NOMO-1 (cell line): ENCODE results near the gene ESPL1.

Source experiments
- DNase-seq, 2 experiments: peaks; one replicate each; lab custom pipeline; 2025; ENCODE audit not compliant: unreplicated experiment in 2 of 2; lab: John Stamatoyannopoulos, UW

The ESPL1 gene

DNA sequence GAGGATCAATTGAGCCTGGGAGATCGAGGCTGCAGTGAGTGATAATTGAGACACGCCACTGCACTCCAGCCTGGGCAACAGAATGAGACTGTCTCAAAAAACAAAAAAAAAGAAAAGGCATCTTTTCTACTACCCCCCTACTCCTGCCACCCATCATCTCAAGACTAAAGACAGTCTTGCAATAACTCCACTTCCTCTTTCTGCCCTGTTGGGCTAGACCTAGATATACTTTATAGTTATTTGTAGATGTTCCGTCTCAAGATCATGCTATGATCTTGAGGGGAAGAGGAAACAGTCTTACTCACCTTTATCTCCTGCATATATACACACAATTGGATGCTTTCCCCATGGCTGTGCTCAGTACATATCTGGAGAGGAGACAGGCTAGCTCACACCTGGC is 12.1 kb upstream of the ESPL1 start:
- peak; percentile 92 to 97 for DNase-seq

DNA sequence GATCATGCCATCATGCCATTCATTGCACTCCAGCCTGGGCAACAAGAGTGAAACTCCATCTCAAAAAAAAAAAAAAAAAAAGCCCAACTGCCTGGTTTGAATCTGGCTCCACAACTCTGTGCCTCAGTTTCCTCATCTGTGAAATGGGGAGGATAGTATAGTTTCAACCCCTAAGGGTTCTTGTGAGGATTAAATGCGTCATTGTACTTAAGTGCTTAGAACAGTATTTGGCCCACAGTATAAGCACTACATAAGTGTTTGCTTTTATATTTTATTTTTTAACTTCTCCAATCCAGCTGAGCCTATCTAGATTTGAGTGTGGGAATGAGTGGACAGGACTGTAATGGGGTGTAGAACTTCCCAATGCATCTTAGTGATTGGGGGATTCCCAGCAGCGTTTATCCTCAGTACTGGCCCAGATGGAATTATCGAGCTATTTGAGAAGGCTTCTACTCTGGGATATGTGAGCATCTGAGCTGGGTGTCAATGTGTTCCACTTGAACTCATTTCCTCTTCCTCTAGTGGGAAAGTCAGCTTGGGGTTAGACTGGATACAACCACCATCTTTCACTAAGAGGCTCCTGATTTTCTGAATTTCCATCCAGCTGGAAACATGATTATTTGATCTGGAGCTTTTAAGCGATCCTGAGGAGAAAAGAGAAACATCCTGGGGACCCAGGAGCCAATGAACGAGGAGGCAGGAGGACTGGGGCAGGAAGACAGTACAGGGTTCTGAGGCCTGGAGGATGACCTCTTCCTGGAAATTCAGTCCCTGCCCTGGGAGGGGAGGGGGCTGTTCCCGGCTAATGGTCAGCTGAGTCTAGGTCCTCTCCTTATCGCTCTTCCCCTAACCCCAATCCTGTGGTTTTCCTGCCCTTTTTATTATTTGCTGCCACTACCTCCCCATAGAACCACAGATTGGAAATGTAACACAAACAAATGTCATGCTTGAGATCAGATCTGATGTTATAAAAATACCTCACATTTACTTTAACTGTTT is 9.3 kb upstream of the ESPL1 start:
- DNase-seq = no peak

DNA sequence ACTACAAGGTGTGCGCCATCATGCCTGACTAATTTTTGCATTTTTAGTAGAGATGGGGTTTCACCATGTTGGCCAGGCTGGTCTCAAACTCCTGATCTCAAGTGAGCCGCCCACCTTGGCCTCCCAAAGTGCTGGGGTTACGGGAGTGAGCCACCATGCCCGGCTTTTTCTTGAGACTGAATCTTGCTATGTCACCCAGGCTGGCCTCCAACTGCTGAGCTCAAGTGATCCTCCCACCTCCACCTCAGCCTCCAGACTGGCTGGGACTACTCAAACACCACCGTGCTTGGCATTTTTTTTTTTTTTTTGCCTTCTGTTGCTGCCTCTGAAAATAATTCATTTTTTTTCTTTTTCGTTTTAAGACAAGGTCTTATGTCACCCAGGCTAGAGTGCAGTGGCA is 8.2 kb upstream of the ESPL1 start:
- DNase-seq = no peak

DNA sequence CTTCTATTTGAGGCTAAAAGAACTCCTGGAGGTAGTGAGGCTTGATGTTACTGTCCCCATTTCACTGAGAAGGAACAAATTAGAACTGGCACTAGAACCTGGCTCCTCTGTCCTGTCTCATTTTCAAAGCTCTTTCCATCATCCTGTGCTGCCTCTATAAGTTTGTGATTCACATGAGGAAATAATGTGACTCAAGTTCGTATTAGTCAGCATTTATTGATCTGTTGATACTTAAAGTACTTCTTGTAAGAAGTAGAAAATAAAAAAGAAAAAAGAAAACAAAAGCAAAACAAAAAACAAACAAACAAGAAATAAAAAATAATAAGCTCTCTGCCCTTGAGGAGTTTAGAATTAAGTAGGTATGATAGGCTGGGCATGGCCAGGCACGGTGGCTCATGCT is 2.3 kb upstream of the ESPL1 start:
- no peak for DNase-seq

DNA sequence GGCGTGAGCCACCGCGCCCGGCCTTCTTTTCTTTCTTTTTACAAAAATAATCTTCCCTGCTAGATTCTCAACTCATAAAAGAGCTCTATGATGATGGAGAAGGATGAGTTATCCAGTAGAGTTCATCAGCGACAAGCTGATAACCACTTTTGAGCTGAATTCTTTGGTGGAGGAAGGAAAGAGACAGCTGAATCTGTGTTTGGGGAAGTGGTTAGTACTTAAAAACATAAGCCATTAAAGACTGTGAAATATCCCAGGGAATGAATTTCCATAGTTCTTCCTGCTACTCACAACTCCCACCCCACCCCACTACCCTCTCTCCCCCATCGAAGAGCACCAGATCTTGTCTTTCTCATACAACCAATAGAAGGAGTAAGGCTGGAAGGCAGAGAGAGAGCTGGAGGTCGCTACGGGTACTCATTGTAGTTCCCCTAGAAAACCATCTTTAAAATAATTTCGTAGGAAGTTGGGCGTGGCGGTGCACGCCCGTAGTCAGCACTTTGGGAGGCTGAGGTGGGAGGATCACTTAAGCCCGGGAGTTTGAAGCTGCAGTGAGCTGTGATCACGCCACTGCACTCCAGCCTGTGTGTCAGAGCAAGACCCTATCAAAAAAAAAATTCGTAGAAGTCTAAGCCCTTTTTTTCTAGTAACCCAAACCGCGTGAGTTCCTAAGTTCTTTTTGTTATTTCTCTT is 647 bp upstream of the ESPL1 start:
- peak; percentile 55 to 70 for DNase-seq

DNA sequence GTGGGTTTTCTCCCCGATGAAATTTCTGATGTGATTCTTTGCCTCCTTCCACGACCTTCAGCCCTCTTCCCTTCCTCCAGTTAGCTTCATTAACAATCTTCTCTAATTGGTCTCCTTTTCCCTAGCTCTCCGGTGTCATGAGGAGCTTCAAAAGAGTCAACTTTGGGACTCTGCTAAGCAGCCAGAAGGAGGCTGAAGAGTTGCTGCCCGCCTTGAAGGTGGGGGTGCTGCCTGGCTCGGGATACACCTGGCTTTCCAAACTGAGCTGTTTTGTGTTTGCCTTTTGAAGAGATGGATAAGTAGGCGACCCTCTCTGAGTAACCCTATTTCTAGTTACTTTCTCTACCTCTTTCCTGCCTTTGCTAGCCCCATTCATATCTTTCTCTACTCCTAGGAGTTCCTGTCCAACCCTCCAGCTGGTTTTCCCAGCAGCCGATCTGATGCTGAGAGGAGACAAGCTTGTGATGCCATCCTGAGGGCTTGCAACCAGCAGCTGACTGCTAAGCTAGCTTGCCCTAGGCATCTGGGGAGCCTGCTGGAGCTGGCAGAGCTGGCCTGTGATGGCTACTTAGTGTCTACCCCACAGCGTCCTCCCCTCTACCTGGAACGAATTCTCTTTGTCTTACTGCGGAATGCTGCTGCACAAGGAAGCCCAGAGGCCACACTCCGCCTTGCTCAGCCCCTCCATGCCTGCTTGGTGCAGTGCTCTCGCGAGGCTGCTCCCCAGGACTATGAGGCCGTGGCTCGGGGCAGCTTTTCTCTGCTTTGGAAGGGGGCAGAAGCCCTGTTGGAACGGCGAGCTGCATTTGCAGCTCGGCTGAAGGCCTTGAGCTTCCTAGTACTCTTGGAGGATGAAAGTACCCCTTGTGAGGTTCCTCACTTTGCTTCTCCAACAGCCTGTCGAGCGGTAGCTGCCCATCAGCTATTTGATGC is 797 bp downstream of the ESPL1 start:
- DNase-seq = no peak

DNA sequence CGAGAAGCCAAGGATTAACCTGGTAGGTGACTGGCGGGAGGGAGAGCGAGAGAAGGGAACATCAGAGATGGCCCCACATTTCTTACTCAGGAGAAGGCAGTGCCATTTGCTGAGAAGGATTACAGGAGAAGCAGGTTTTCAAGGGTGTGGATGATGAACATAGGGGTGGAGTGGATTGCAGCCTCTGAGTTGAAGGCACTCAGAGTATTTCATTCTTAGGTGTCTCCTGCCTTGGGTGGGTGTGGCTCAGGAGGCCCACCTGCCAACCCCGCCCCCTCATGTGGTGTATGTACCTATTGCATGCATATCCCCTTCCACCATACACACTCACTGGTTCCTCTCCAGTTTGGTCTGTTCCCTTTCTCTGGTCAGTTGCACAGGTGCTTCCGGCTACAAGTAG is 6.3 kb downstream of the ESPL1 start:
- DNase-seq = no peak

DNA sequence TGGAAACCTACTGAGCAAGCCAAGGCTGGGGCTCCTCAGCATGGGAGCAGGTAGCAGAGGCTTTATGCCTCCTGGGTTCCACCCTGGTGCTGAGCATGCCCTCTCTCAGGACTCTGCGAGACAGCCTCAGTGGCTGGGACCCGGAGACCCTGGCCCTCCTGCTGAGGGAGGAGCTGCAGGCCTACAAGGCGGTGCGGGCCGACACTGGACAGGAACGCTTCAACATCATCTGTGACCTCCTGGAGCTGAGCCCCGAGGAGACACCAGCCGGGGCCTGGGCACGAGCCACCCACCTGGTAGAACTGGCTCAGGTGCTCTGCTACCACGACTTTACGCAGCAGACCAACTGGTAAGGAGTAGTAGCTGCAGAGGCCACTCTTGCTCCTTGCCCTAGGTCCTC is 8.4 kb downstream of the ESPL1 start:
- no peak for DNase-seq

DNA sequence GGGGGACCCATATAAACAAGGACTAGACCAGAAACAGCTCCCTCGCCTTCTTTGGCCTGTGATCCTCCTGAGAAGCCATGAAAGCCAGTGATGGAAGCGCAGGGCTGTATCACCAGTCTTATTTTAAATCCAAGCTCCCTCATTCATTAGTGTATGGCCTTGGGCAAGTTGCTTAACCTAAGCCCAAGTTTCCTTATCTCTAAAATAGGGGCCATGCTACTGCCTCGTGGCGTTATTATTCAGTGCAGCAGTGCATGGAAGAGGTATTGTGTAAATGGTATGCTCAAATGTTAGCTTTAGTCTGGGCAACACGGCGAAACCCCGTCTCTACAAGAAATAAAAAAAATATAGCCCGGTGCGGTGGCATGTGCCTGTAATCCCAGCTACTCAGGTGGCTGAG is 9.9 kb downstream of the ESPL1 start:
- no peak for DNase-seq

DNA sequence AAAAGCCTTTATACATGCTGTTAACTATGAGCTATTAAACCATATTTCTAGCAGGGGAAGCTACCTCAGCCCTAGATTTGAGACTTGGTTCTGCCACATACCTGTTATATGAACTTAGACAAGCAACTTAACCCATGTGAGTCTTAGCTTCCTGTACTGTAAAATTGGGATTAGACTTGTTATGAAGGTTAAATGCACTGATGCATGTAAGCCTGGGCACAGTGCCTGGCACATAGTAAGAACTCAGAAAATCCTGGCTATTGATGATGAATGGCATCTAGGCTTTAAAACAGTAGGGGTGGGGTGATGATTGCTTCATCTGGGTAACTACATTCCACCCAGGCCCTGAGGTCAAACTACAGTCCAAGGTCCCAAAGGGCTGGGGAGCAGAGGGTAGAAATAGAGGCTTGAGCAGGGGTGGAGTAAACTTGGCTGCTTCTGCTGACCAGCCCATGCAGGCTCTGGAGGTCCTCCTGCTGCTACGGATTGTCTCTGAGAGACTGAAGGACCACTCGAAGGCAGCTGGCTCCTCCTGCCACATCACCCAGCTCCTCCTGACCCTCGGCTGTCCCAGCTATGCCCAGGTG is 11.3 kb downstream of the ESPL1 start:
- DNase-seq = no peak

DNA sequence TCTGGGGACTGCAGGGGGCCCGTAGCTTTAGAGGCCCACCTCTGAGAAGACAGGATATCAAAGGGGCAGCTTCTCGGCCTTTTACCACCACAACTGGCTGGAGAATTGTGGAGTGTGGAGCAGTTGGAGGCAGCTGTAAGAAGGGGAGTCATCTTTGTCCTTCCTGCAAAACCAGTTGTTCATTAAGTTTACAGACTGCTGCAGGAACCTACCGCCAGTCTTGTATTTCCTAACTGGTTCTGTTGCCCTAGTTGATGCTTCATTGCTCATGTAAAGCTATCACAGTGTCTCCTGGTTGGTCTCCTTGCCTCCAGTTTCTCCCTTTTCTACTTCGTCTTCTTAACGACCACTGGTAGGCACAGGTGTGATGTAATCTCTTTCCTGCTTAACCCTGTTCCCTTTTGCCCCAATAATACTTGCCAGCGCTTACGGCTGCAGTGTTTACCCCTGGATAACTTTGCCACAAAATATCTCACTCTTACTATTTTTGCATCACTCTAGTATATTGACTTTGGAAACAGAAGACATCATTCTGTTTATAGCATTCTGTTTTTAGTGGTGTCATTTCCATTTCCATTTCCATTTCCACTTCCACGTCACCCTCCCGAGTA is 11.9 kb downstream of the ESPL1 start:
- DNase-seq = no peak

DNA sequence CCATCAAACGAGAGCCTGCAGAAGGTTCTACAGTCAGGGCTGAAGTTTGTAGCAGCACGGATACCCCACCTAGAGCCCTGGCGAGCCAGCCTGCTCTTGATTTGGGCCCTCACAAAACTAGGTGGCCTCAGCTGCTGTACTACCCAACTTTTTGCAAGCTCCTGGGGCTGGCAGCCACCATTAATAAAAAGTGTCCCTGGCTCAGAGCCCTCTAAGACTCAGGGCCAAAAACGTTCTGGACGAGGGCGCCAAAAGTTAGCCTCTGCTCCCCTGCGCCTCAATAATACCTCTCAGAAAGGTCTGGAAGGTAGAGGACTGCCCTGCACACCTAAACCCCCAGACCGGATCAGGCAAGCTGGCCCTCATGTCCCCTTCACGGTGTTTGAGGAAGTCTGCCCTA is 18.3 kb downstream of the ESPL1 start:
- no peak for DNase-seq

DNA sequence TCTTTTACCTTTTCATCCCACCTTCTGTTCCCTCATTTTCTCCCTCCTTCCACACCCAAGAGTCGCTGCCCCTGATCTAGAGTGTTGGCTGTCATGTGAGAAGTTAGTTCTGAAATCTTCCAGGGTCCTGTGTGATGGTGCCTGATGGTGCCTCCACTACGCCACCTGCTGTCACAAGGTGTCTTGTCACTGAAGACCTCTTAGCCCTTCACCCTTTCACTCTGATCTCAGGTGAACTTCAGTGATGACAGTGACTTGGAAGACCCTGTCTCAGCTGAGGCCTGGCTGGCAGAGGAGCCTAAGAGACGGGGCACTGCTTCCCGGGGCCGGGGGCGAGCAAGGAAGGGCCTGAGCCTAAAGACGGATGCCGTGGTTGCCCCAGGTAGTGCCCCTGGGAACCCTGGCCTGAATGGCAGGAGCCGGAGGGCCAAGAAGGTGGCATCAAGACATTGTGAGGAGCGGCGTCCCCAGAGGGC is 19.7 kb downstream of the ESPL1 start:
- peak in 1 of 2 experiments; percentile 42 for DNase-seq

DNA sequence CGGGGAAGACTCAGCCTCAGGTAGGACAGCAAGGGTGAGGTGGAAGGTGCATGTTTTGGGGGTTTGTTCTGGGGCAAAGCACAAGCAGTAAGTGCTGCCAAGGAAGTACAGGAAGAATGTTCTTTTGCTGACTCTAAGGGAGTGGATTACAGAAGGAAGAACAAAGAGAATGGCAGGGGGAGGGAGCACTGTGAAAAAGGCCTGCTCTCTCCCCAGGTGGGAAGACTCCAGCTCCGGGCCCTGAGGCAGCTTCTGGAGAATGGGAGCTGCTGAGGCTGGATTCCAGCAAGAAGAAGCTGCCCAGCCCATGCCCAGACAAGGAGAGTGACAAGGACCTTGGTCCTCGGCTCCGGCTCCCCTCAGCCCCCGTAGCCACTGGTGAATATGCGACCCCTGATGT is 20.2 kb downstream of the ESPL1 start:
- no peak for DNase-seq

DNA sequence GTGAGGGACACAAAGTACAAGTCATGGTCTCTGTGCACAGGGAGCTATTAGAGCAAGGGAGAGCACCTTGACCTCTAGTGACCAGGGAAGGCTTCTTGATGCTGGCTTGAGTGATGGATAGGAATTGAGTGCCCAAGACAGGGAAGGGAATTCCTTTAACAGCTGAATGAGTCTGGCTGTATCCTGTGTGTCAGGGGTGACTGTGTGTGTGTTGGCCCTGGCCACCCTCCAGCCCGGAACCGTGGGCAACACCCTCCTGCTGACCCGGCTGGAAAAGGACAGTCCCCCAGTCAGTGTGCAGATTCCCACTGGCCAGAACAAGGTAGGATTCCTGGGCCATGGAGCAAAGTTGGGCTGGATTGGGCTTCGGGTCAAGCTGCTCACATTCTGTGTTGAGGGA is 21.8 kb downstream of the ESPL1 start:
- DNase-seq = no peak

DNA sequence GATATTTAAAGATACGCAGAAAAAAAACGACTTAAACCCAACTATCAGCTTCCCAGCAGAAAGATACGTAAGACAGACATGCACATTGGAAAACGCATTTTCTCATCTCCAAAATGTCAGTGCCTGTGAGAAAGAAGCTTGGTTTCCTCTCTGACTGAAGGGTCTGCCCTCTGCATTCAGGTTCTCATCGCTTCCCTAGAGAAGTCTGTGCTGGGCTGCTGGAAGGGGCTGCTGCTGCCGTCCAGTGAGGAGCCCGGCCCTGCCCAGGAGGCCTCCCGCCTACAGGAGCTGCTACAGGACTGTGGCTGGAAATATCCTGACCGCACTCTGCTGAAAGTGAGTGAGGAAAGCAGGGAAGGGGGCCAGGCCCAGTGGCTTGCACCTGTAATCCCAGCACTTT is 22.6 kb downstream of the ESPL1 start:
- no peak for DNase-seq

DNA sequence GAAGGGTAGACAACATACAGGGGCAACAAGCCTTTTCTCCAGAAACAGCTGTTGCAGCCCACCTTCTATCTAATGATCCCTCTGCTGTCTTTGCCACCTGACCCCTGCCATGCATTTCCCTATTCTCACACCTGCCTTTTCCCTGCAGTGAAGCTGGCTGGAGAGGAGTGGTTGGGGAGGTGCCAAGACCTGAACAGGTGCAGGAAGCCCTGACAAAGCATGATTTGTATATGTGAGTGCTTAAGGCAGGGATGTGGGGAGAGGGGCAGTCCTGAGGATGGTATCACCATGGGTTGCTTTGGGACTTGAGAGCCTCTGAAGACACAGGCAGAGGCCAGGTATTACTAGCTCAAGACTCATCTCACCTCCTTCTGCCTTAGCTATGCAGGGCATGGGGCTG is 24.3 kb downstream of the ESPL1 start:
- DNase-seq = no peak

DNA sequence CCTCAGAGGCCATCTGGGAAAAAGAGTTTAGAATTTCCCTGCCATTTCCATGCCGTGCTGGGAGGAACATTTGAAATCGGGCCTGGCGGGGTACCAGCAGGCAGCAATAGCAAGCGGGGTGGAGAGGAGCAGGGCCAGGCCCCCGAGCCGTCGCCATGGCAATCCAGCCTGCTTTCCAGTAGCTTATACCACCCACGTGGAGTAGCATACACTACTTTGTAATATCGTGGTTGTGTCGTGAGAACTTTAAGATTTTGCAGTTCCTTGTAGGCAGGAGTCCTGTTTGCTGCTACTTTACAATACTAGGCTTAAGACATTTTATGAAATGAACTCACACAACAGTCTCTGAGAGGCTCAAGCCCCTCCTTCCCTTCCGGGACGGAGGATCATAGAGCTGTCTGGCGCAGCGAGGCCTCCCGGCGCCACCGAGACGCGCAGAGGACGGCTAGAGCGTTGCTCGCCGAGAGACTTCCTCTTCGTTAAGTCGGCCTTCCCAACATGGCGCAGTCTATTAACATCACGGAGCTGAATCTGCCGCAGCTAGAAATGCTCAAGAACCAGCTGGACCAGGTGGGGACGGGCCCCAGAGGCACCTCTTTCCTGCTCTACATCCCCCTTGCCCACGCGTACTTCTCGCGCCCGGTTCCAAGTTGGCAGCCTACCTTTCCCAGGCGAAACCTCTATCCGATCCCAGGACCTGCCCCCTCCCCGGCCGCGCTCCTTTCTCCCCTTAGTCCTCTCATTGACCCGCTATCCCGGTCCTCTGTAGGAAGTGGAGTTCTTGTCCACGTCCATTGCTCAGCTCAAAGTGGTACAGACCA is 27.2 kb downstream of the ESPL1 start, which contains the start of gene PFDN5:
PFDN5 (plus strand) TSS at position 473 of the 821 bp plus-strand sequence; CDS start at position 499, 26 bp downstream.
- peak; percentile 84 to 91 for DNase-seq

DNA sequence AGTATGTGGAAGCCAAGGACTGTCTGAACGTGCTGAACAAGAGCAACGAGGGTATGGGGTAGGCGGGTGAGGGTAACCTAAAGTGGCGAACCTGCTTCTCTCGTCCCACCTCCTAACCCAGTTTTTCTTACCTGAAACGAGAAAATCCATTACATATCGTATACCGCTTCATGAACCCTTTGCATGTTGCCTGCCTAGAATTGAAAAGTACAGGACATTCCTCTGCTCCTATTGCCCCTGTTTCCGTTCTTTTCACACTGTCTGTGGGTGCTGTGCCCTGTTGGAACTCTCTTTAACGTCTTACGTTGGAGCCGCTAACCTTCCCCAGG is 27.8 kb downstream of the ESPL1 start:
- no peak for DNase-seq
